ENCODE results near the gene PI4KB.

DNA sequence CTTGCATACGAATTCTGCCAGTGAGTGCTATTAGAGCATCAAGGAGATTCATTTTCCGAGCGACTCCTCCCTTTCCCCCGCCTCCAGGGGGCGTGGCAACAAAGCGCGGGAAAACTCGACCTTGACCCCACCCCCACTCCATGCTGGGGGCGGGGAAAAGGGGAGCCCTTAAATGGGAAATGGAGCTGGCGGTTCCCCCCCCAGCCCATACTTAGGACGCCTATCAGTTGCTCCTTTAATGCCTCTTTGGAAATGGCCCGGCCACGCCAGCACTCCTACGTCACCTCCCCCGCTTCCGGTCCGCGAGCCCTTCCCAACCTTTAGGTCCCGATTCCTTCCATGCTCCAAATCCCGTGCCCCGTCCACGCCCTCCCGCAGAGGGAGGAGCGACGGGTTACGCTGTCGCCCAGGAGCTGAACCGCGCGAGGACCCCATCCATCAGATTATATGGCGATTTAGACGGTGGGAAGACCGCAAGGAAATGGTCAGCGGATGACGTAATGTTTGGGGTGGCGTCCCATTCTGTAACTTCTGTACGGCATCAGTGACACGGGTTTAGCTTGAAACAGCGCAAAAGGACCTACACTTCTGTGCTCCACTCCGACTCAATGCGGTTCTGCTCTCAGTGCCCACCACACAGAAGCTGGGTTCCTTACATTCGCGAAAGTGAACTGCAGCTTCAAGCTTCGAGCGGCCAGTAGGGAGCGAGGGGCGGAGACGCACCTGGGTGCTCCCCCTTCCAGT is 45.8 kb downstream of the PI4KB start:
- TF ChIP-seq, protein P1, sequence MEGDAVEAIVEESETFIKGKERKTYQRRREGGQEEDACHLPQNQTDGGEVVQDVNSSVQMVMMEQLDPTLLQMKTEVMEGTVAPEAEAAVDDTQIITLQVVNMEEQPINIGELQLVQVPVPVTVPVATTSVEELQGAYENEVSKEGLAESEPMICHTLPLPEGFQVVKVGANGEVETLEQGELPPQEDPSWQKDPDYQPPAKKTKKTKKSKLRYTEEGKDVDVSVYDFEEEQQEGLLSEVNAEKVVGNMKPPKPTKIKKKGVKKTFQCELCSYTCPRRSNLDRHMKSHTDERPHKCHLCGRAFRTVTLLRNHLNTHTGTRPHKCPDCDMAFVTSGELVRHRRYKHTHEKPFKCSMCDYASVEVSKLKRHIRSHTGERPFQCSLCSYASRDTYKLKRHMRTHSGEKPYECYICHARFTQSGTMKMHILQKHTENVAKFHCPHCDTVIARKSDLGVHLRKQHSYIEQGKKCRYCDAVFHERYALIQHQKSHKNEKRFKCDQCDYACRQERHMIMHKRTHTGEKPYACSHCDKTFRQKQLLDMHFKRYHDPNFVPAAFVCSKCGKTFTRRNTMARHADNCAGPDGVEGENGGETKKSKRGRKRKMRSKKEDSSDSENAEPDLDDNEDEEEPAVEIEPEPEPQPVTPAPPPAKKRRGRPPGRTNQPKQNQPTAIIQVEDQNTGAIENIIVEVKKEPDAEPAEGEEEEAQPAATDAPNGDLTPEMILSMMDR (IDR thresholded peaks at IDR 0.05) = peak; percentile 23 to 43 (median 35)
- peak; percentile 49 for TF ChIP-seq POLR2A (IDR thresholded peaks at IDR 0.05)

Measured in right lobe of liver (tissue), 4 donors.